ENCODE results near the gene GRIP2.

GRIP2 gene

DNA sequence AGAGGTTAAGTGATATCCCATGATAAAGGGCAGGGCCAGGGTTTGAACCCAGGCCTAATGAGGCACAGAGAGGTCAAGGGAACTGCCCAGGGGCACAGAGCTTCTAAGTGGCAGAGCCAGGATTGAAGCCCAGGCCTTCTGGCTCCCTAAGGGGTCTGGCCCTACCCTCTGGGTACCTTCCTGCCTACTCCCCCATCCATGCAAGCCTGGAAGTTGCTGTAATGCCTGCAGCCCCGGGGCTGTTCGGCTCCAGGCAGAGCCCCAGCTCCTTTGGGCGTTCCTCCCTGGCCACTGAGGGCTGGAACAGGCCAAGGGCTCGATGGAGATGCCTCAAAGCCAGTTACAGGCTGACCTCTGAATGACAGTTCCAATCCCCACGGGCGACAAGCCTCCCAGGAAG, 4.5 kb downstream of the GRIP2 start:
- DNase-seq: no peak
- H3K4me1 ChIP-seq: no peaks in the 10 kb centered on the region; the same call in 1 of the 2 replicates
- H3K36me3 ChIP-seq: no peaks in the 10 kb centered on the region
- no peak overlapping the region for H3K4me3 ChIP-seq (ENCODE audit: low read depth, low read length)
- H3K9me3 ChIP-seq: no peaks in the 10 kb centered on the region
- no peak for TF ChIP-seq CTCF (IDR thresholded peaks at IDR 0.05; ENCODE audit: low read depth, low read length)
- H3K27me3 ChIP-seq: no peaks in the 10 kb centered on the region

DNA sequence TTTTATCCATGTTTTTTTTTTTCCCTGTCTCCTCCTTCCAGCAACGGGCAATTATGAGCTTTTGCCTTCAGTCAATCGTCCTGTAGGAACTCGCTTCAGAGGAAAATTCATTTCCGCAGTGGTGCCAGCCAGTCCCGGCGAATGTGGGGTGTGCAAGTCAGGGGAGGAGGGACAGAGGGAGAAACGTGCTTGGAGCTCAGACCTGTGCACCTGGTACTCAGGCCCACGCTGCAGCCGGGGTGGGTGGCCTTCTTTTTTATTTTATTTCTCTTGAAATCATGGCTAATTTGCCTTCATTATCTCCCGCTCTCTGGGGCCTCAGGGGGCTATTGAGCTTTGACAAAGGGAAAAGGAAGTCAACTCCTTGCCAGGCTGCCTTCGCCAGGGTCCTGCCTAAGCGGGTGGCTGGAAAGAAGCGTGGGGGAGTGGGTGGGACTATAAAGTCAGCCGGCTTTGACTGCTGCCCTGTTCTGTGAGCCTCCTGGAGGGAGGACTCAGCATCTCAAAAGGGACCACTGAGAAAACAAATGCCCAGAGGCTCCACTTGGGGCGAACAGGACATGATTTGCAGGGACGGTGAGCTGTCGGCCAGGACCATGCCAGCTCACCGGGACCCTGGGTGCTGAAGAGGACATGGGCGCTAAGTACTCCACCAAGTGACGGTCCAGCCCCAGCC, 5.5 kb downstream of the GRIP2 start:
- no peak for DNase-seq
- Histone ChIP-seq H3K4me3 (ENCODE audit: low read depth, low read length) (no peak overlapping the region), H3K27me3 (no peaks in the 10 kb centered on the region), H3K9me3 (no peaks in the 10 kb centered on the region), H3K4me1 (no peaks in the 10 kb centered on the region; the same call in 1 of the 2 replicates), H3K36me3 (no peaks in the 10 kb centered on the region)
- TF ChIP-seq CTCF (IDR thresholded peaks at IDR 0.05; ENCODE audit: low read depth, low read length): no peak

GRCh38 chr3:14533457-14533958, 6.6 kb downstream of the GRIP2 start:
- no peaks in the 10 kb centered on the region; the same call in 1 of the 2 replicates for H3K4me1 ChIP-seq

DNA sequence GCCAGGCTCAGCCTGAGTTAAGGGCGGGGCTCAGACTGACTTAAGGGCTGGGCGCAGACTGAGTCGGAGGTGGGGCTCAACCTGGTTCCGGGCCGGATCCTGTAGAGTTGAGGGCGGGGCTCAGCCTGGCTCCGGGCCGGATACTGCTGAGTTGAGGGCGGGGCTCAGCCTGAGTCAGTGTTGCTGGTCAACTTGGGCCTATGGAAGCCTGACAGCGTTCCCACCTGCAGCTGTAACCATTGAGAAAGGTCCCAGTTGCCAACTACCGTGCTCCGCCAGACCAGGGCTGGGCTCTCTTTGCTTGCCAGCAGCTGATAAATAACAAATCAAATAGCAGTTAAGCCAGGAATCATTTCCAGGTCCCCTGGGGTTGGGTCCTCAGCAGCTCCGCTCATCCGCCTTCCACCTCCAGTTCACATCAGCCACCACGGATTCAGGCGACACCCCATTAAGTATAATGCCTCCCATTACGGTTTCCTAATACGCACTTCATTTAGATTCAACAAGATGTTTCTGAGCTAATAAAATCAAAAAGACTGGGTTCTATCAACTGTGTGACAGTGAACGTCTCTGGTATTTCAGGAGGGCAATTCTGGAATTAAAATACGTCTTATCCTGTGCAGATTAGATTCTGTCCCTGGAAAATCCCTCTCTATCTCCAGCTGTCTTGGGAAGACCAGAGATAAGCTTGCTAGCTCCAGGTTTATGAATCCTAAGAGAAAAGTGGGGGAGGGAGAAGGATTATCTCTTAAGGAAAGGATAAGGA, 7.3 kb downstream of the GRIP2 start:
- Histone ChIP-seq H3K4me1 (no peaks in the 10 kb centered on the region; the same call in 1 of the 2 replicates), H3K4me3 (ENCODE audit: low read depth, low read length) (no peak overlapping the region), H3K9me3 (no peaks in the 10 kb centered on the region), H3K36me3 (no peaks in the 10 kb centered on the region), H3K27me3 (no peaks in the 10 kb centered on the region)
- no peak for TF ChIP-seq CTCF (IDR thresholded peaks at IDR 0.05; ENCODE audit: low read depth, low read length)
- DNase-seq: peak; percentile 43

More at GRCh38 chr3:14533457-14533958, 6.6 kb downstream of the GRIP2 start:
- no peak for TF ChIP-seq CTCF (IDR thresholded peaks at IDR 0.05; ENCODE audit: low read depth, low read length)
- no peak for DNase-seq
- Histone ChIP-seq H3K36me3 (no peaks in the 10 kb centered on the region), H3K27me3 (no peaks in the 10 kb centered on the region), H3K4me3 (ENCODE audit: low read depth, low read length) (no peak overlapping the region), H3K9me3 (no peaks in the 10 kb centered on the region)

DNA sequence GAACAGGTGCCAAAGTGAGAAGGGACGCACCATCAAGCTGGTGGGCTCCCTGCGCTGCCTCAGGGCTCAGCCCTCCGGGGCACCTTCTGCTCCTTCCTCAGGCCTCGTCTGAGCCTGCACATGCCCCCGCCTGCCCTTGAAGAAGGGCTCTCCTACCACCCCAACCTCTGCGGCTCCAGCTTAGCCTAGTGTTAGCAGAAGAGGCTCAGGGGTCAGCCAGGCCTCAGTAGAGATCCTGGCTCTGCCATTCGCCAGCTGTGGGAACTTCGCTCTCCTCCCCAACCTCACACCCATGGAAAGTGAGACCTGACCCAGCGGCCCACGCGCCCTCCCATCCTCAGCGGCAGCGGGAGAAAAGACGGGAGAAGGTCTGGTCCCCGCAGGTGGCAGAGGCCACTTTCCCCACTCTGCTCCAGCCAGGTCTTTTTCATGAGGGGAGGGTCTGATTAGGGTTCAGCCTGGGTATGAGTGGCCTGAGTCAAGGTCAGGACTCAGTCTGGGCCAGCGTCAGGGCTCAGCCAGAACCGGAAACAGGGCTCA, 8.2 kb downstream of the GRIP2 start:
- Histone ChIP-seq H3K27me3 (no peaks in the 10 kb centered on the region), H3K4me3 (ENCODE audit: low read depth, low read length) (no peak overlapping the region), H3K4me1 (no peaks in the 10 kb centered on the region; the same call in 1 of the 2 replicates), H3K9me3 (no peaks in the 10 kb centered on the region), H3K36me3 (no peaks in the 10 kb centered on the region)
- no peak for DNase-seq
- TF ChIP-seq CTCF (IDR thresholded peaks at IDR 0.05; ENCODE audit: low read depth, low read length): no peak
